ENCODE results near the gene TXNDC17. TPM values are rescaled to one million over a fixed set of nuclear protein-coding genes. Genes with fewer than 3 reads are reported as not detected.
"Not testable (repeated sequence)": the region's sequence is repeated elsewhere in the genome, so short reads cannot be mapped to it uniquely, and the experiment has no call there.

TXNDC17 gene
- total and polyA plus RNA-seq, 8 donors = 24.6 to 81.1 (median 34.3) TPM

- Histone ChIP-seq H3K4me3 (peak overlapping the region; percentile 49 to 64 (median 60)), H3K27ac (peak overlapping the region; percentile 69 to 91 (median 85)), H3K4me1 (peaks cover 12 to 33% (median 16%) of the 10 kb centered on the region in 3 donors), H3K9me3 (no peaks in the 10 kb centered on the region), H3K27me3 (no peaks in the 10 kb centered on the region), H3K36me3 (peaks cover 0 to 9% (median 0%) of the 10 kb centered on the region in 3 donors)
- peak; percentile 57 to 66 (median 60) for ATAC-seq
- 3 to 4% methylated on average over 34 to 47 of the region's 47 CpGs for WGBS, 2 donors
- intact Hi-C loops (cut with DNase I) = no loop called here
- DNase-seq = peak; percentile 61 to 83 (median 72)
- FAIRE-seq = no peak
- TF ChIP-seq CTCF (IDR thresholded peaks at IDR 0.05) = no peak
Measured at GRCh38 chr17:6651919-6652452, 11.1 kb downstream of the TXNDC17 start.

GRCh38 chr17:6654841-6655731, 14.2 kb downstream of the TXNDC17 start:
- H3K36me3 ChIP-seq = peaks cover 0 to under 1% (median 0%) of the 10 kb centered on the region in 3 donors
- no peak for FAIRE-seq
- no peak for TF ChIP-seq CTCF (IDR thresholded peaks at IDR 0.05)
- 33 to 43% methylated on average over 45 to 46 of the region's 46 CpGs for WGBS, 2 donors
- no peak overlapping the region for H3K27ac ChIP-seq
- H3K9me3 ChIP-seq = no peaks in the 10 kb centered on the region
- peaks cover 12 to 29% (median 16%) of the 10 kb centered on the region in 3 donors for H3K4me1 ChIP-seq
- DNase-seq = peak; percentile 39 to 89 (median 72)
- ATAC-seq = peak in 3 of 4 donors; percentile 12 to 61 (median 48)
- peak overlapping the region in 2 of 4 donors; percentile 7 to 64 for H3K4me3 ChIP-seq
- H3K27me3 ChIP-seq = no peaks in the 10 kb centered on the region
- intact Hi-C loops (cut with DNase I) = no loop called here

GRCh38 chr17:6655732-6656361, 15.0 kb downstream of the TXNDC17 start:
- not testable (repeated sequence) for FAIRE-seq

GRCh38 chr17:6656797-6657632, 16.2 kb downstream of the TXNDC17 start:
- H3K9me3 ChIP-seq; H3K36me3 ChIP-seq; FAIRE-seq; DNase-seq; H3K27ac ChIP-seq; intact Hi-C loops (cut with DNase I); H3K27me3 ChIP-seq: not testable (repeated sequence)
- Histone ChIP-seq H3K4me3 (peak overlapping the region in 1 of 4 donors; percentile 28), H3K4me1 (peaks cover 5 to 20% (median 16%) of the 10 kb centered on the region in 3 donors)
- peak in 2 of 4 donors; percentile 18 to 24 for ATAC-seq
- 34 to 39% methylated on average over 40 to 54 of the region's 55 CpGs for WGBS, 2 donors

More at GRCh38 chr17:6655732-6656361, 15.0 kb downstream of the TXNDC17 start:
- H3K9me3 ChIP-seq; ATAC-seq; H3K27ac ChIP-seq; H3K27me3 ChIP-seq; H3K4me3 ChIP-seq; intact Hi-C loops (cut with DNase I); DNase-seq; H3K36me3 ChIP-seq: not testable (repeated sequence)
- 27 to 38% methylated on average over 27 to 38 of the region's 41 CpGs for WGBS, 2 donors
- H3K4me1 ChIP-seq = peaks cover 9 to 23% (median 16%) of the 10 kb centered on the region in 3 donors

- WGBS, 2 donors = 87 to 88% methylated on average over 18 of the region's 18 CpGs
- no peak overlapping the region for H3K4me3 ChIP-seq
Measured at GRCh38 chr17:6657633-6658287, 16.9 kb downstream of the TXNDC17 start.

GRCh38 chr17:6658411-6658810, 17.6 kb downstream of the TXNDC17 start:
- H3K27ac ChIP-seq; DNase-seq; H3K4me1 ChIP-seq; FAIRE-seq; ATAC-seq; H3K36me3 ChIP-seq; H3K9me3 ChIP-seq; H3K4me3 ChIP-seq; intact Hi-C loops (cut with DNase I); H3K27me3 ChIP-seq: not testable (repeated sequence)
- WGBS, 2 donors = 85 to 92% methylated on average over 2 to 5 of the region's 5 CpGs

More at GRCh38 chr17:6657633-6658287, 16.9 kb downstream of the TXNDC17 start:
- peaks cover under 1 to 15% (median 12%) of the 10 kb centered on the region in 3 donors for H3K4me1 ChIP-seq
- no peak for ATAC-seq
- intact Hi-C loops (cut with DNase I) = no loop called here
- TF ChIP-seq CTCF (IDR thresholded peaks at IDR 0.05) = no peak
- H3K9me3 ChIP-seq = no peaks in the 10 kb centered on the region
- FAIRE-seq = no peak
- H3K36me3 ChIP-seq = no peaks in the 10 kb centered on the region
- H3K27ac ChIP-seq = no peak overlapping the region
- no peak for DNase-seq
- no peaks in the 10 kb centered on the region for H3K27me3 ChIP-seq
